ES-I3 (cell line): ENCODE measurements around the gene FBLL1.
"Not testable (repeated sequence)": the region's sequence is repeated elsewhere in the genome, so short reads cannot be mapped to it uniquely, and the experiment has no call there.

Experiments
- H3K36me3 ChIP-seq: 2 replicates; pipeline ENCODE4 v1.6.1; 2013; ENCODE audit warnings: mild to moderate bottlenecking, low read length, control low read depth, moderate library complexity; ENCODE audit not compliant: insufficient read depth
- H3K4me1 ChIP-seq: 2 replicates; pipeline ENCODE4 v1.6.1; 2013; ENCODE audit warnings: mild to moderate bottlenecking, control low read depth, low read length; ENCODE audit not compliant: insufficient read depth
- H3K9ac ChIP-seq: 2 replicates; pipeline ENCODE4 v1.6.1; 2013; ENCODE audit warnings: low read depth, mild to moderate bottlenecking, low read length, moderate library complexity
- H3K9me3 ChIP-seq: 2 replicates; pipeline ENCODE4 v1.6.1; 2013; ENCODE audit warnings: mild to moderate bottlenecking, low read length, moderate library complexity; ENCODE audit not compliant: control insufficient read depth, insufficient read depth

Gene FBLL1

GRCh38 chr5:168531191-168531590, 2.1 kb downstream of the FBLL1 start:
- H3K9me3 ChIP-seq = no peaks in the 10 kb centered on the region
- no peaks in the 10 kb centered on the region for H3K36me3 ChIP-seq
- H3K4me1 ChIP-seq = peaks cover 20% of the 10 kb centered on the region
- H3K9ac ChIP-seq = no peak overlapping the region

GRCh38 chr5:168531987-168532864, 3.1 kb downstream of the FBLL1 start:
- Histone ChIP-seq H3K36me3 (no peaks in the 10 kb centered on the region), H3K4me1 (peaks cover 20% of the 10 kb centered on the region), H3K9me3 (no peaks in the 10 kb centered on the region), H3K9ac (no peak overlapping the region)

GRCh38 chr5:168534351-168534750, 5.2 kb downstream of the FBLL1 start:
- H3K9me3 ChIP-seq = not testable (repeated sequence)

GRCh38 chr5:168537176-168537575, 8.1 kb downstream of the FBLL1 start:
- Histone ChIP-seq H3K4me1 (peaks cover 7% of the 10 kb centered on the region), H3K9ac (no peak overlapping the region), H3K36me3 (no peaks in the 10 kb centered on the region), H3K9me3 (no peaks in the 10 kb centered on the region)

More at GRCh38 chr5:168534351-168534750, 5.2 kb downstream of the FBLL1 start:
- not testable (repeated sequence) for H3K36me3 ChIP-seq, H3K9ac ChIP-seq
- H3K4me1 ChIP-seq = peaks cover 20% of the 10 kb centered on the region

- no peak overlapping the region for H3K9ac ChIP-seq
- H3K36me3 ChIP-seq = peaks cover 2% of the 10 kb centered on the region; the same call in 1 of the 2 replicates
- no peaks in the 10 kb centered on the region for H3K4me1 ChIP-seq
- no peaks in the 10 kb centered on the region for H3K9me3 ChIP-seq
Measured at GRCh38 chr5:168549554-168549953, 20.4 kb downstream of the FBLL1 start.

- Histone ChIP-seq H3K9me3 (no peaks in the 10 kb centered on the region), H3K36me3 (peaks cover 2% of the 10 kb centered on the region; the same call in 1 of the 2 replicates), H3K4me1 (no peaks in the 10 kb centered on the region), H3K9ac (no peak overlapping the region)
Measured at GRCh38 chr5:168550656-168551055, 21.6 kb downstream of the FBLL1 start.

- Histone ChIP-seq H3K4me1 (no peaks in the 10 kb centered on the region), H3K36me3 (peaks cover 7% of the 10 kb centered on the region; the same call in 1 of the 2 replicates), H3K9ac (no peak overlapping the region), H3K9me3 (no peaks in the 10 kb centered on the region)
Measured at GRCh38 chr5:168552146-168552545, 23.0 kb downstream of the FBLL1 start.

GRCh38 chr5:168553377-168554130, 24.4 kb downstream of the FBLL1 start:
- H3K9ac ChIP-seq = no peak overlapping the region
- H3K9me3 ChIP-seq = no peaks in the 10 kb centered on the region
- H3K4me1 ChIP-seq = no peaks in the 10 kb centered on the region
- H3K36me3 ChIP-seq = peaks cover 14% of the 10 kb centered on the region

- H3K9ac ChIP-seq = no peak overlapping the region
- H3K9me3 ChIP-seq = no peaks in the 10 kb centered on the region
- peaks cover 15% of the 10 kb centered on the region for H3K36me3 ChIP-seq
- H3K4me1 ChIP-seq = no peaks in the 10 kb centered on the region
Measured at GRCh38 chr5:168557389-168557788, 28.3 kb downstream of the FBLL1 start.

GRCh38 chr5:168562279-168562678, 33.2 kb downstream of the FBLL1 start:
- Histone ChIP-seq H3K4me1 (no peaks in the 10 kb centered on the region), H3K9ac (no peak overlapping the region), H3K9me3 (no peaks in the 10 kb centered on the region), H3K36me3 (peaks cover 6% of the 10 kb centered on the region)

GRCh38 chr5:168563959-168564358, 34.9 kb downstream of the FBLL1 start:
- Histone ChIP-seq H3K36me3 (peaks cover 6% of the 10 kb centered on the region), H3K9ac (no peak overlapping the region), H3K9me3 (no peaks in the 10 kb centered on the region), H3K4me1 (no peaks in the 10 kb centered on the region)

GRCh38 chr5:168568738-168569137, 39.6 kb downstream of the FBLL1 start:
- H3K36me3 ChIP-seq = peaks cover 6% of the 10 kb centered on the region; the same call in 1 of the 2 replicates
- no peak overlapping the region for H3K9ac ChIP-seq
- no peaks in the 10 kb centered on the region for H3K4me1 ChIP-seq
- no peaks in the 10 kb centered on the region for H3K9me3 ChIP-seq

GRCh38 chr5:168570490-168571328, 41.6 kb downstream of the FBLL1 start:
- Histone ChIP-seq H3K36me3 (peaks cover 6% of the 10 kb centered on the region; the same call in 1 of the 2 replicates), H3K9me3 (no peaks in the 10 kb centered on the region), H3K9ac (no peak overlapping the region), H3K4me1 (peaks cover 1% of the 10 kb centered on the region; the same call in 1 of the 2 replicates)

- H3K36me3 ChIP-seq = not testable (repeated sequence)
- peaks cover 12% of the 10 kb centered on the region; the same call in 1 of the 2 replicates for H3K4me1 ChIP-seq
Measured at GRCh38 chr5:168573663-168574062, 44.6 kb downstream of the FBLL1 start.

More at GRCh38 chr5:168573663-168574062, 44.6 kb downstream of the FBLL1 start:
- not testable (repeated sequence) for H3K9me3 ChIP-seq, H3K9ac ChIP-seq
